GM21825 (cell line): ENCODE results near the gene TMEM255B.
"Not testable (repeated sequence)": the region's sequence is repeated elsewhere in the genome, so short reads cannot be mapped to it uniquely, and the experiment has no call there.

Experiments used
- ATAC-seq: cut with Tn5 transposase; IDR thresholded peaks from one replicate; pipeline ENCODE4 v1.9.1; 2021; ENCODE audit warnings: mild to moderate bottlenecking, moderate library complexity; ENCODE audit not compliant: unreplicated experiment

The TMEM255B gene

DNA sequence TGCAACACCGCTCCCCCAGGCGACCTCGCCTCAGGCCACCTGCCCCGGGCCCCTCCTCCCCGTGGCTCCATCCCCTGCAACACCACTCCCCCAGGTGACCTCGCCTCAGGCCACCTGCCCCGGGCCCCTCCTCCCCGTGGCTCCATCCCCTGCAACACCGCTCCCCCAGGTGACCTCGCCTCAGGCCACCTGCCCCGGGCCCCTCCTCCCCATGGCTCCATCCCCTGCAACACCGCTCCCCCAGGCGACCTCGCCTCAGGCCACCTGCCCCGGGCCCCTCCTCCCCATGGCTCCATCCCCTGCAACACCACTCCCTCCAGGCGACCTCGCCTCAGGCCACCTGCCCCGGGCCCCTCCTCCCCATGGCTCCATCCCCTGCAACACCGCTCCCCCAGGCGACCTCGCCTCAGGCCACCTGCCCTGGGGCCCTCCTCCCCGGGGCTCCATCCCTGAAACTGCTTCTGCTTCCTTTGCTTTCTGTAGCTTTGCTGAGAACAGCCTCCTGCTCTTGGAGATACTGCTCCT, 71.5 kb downstream of the TMEM255B start:
- not testable (repeated sequence) for ATAC-seq

DNA sequence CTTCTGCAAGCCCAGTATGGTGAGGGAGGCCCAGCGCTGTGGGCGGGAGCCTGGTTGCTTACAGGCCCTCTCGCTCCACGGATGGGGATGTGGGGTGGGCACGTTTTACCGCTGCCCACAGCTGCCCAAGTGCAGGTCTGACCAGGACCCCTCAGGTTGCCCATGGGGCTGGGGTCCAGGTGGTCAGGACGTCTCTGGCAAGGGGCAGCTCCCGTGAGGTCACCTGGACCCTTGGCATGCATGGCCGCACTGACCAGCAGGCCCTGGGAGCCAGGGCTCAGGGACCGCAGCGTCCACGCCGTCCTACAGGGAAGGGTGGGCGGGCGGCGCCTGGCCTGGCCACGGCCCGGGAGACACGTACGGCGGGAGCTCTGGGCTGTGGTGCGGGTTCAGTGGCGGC, 72.0 kb downstream of the TMEM255B start:
- ATAC-seq = no peak

DNA sequence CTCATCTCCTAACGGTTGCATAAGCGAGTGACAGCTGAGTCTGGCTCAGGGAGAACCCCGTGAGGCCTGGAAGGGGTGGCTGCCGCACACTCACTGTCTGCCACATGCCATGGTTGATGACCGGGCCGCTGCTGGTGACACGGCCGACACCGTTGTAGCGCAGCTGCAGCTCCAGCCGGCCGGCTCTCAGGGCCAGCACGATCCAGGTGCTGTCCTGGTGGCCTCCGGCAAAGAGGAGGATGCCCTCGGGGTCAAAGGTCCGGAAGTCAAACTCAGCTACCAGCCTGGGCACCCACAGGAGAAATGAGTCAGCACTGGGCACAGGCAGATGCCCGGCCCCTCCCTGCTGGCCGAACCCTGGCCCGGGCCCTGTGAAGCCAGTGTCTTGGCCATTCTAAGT, 73.2 kb downstream of the TMEM255B start:
- ATAC-seq = no peak

DNA sequence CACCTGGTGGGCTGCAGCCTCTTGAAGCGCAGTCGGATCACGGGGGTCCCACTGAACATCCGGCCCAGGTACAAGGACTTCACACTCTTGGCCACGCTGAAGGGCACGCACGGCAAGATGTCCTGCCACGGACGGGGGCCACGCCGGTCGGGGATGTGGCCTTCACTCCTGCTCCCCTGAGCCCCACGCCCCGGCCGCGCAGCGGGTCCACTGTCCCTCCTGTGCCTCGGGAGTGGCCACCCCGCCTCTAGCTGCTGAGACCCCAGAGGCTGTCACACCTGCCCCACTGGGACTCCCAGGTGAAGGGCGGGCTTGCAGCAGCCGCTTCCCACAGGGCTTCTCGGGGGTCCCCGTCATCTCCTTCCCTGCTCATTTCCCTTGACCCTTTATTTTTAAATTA, 73.6 kb downstream of the TMEM255B start:
- ATAC-seq = no peak

DNA sequence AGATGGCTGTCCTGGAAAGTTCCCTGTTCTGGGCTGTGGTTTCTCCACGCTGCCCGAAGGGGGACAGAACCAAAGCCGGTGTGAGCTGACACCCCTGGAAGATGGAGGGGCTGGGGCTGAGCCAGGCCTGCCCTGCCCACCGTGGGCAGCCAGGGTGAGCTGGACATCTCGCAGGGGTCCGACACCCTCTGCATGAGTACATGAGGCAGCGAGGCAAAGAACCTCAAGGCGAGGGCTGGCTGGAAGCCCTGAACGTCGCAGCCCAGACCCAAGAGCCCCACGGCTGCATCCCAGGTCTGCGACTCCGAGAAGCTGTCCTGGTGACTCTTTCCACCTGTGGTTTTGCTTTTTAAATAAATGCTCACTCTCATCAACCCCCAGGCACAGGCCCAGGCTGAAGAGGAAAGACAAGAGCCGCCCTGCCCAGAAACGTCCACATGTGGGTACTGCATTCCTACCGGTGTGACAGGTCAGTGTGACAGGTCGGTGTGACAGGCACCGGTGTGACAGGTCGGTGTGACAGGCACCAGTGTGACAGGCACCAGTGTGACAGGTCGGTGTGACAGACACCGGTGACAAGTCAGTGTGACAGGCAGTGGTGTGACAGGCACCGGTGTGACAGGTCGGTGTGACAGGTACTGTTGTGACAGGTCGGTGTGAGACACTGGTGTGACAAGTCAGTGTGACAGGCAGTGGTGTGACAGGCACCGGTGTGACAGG, 74.2 kb downstream of the TMEM255B start:
- no peak for ATAC-seq

DNA sequence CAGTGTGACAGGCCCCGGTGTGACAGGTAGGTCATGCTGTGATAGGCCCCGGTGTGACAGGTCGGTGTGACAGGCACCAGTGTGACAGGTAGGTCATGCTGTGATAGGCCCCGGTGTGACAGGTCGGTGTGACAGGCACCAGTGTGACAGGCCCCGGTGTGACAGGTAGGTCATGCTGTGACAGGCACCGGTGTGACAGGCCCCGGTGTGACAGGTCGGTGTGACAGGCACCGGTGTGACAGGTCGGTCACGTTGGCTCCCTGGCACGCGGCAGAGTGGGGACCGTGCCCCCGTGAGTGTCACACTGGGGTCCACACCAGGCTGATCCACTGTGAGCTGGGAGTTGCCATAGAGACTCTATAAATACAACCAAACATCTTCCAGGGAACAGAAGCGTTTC, 75.0 kb downstream of the TMEM255B start:
- not testable (repeated sequence) for ATAC-seq

DNA sequence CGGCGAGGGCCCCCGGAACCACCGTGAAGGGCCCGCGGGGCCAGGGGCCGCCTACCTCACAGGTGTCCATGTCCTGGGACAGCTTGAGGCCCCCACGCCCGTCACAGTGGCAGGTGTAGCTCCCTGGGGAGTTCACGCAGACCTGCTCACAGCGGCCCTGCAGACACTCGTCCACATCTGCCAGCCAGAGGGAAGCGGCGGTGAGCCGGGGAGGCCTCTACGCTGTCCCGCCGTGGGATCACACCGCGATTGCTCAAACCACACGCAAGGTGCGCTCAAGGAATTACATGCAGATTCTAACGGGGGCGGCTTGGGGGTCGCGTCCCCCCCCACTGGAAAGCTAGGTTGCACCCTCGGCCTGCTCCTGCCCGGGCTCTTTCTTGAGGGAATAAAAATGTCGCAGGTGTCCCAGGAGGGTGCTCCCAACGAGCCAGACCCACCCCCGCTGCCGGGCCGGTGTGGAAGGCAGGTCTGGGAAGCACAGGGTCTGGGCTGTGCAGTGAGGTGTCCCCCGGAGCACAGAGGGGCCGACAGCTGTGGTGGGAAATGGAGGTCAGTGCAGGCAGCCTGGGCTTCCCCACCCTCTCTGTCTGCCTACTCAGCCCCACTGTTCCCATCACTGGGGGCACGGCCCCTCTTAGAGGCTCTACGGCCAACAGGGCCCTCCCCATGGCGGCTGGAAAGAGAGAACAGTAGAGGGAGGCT, 75.6 kb downstream of the TMEM255B start:
- no peak for ATAC-seq

DNA sequence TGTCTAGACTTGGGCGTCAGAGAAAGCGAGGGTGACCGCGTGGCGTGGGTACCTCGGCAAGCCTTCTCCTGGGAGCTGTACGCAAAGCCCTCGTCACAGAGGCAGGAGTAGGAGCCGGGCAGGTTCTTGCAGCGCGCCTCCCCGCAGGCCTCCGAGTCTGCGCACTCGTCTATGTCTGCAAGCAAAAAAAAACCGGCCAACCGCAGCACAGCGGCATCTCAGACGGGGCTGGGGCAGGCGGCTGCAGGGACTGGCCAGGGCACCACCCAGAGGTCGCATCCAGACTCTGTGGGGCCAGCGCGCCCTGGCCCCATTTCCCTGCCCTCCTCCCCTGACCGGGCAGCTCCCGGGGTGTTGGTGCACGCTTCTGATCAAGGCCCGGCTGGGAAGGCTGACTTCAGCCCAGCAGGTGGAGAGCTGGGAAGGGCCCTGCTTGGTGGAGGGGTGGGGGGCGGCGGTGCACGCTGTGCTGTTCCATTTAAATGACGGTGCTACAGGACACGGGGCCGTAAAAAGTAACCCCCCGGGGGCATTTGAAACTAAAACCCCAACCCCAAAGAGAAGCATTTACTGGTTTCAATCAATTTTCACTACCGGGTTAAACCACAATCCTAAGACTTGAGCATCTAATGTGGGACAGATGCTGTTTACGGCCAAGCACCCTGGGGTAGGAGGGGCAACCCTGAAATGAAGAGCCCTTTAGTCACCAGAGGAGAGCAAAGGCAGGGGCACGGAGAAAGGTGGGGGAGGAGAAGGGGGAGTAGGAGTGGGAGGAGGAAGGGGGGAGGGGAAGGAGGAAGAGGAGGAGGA, 76.6 kb downstream of the TMEM255B start:
- ATAC-seq = no peak

DNA sequence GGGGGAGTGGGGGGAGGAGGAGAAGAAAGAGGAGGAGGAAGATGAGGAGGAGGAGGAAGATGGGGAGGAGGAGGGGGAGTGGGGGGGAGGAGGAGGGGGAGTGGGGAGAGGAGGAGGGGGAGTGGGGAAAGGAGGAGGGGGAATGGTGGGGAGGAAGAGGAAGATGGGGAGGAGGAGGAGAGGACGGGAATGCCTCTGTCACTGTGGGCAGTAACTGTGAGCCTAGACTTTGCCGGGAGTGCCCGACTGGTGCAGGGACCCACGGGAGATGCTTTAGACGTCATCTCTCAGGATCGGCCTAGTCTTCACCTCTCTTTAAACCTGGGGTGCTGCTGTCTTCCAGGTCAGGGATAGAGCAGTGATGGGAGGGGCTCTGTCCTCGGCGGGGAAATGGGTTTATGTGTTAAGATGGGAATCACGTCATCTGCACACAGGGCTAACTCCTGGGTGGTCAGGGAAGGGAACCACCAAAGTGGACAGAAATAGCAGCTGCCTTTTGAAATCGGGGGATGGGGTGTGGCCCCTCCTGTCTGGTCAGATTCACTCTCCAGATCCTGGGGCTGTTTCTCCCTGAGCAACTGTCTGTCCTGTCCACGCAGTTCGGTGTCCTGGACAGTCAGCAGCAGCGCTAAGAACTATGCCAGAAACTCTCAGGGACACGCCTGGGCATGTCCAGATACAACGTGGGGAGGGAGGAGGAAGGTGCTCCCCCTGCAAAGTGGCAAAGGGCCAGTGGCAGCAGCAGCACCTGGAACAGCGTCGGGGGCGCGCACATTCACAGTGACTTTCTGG, 77.9 kb downstream of the TMEM255B start:
- no peak for ATAC-seq

DNA sequence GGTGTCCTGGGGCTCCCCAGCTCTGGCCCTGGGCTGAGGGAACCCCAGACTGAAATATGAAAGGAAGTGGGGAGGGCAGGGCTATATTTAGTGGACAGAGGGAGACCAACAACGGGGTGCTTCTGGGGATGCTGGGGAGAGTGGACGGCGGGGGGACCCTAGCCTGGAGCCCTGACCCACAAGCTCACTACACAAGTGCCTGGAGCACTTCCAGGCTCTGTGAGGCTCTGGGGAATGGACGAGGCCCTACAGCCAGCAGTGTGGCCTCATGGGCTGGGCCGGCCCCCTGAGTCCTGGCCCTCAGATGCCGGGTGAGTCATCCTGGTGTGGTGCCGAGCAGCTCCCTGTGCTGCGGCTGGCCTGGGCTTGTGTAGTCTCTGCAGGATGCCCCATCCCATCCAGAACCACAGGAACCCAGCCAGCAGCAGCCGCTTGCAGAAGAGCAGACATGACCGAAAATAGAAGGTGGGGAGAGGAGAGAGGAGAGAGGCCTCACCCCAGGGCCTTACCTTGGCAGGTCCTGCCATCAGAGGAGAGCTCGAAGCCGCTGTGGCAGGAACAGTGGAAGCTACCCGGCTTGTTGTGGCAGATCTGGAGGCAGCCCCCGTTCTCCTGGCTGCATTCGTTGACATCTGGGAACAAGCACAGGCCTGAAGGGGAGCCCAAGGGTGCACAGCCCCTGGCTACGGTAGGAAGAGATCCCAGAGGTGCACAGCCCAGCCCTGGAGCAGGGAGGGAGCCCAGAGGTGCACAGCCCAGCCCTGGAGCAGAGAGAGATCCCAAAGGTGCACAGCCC, 78.7 kb downstream of the TMEM255B start:
- ATAC-seq = no peak

DNA sequence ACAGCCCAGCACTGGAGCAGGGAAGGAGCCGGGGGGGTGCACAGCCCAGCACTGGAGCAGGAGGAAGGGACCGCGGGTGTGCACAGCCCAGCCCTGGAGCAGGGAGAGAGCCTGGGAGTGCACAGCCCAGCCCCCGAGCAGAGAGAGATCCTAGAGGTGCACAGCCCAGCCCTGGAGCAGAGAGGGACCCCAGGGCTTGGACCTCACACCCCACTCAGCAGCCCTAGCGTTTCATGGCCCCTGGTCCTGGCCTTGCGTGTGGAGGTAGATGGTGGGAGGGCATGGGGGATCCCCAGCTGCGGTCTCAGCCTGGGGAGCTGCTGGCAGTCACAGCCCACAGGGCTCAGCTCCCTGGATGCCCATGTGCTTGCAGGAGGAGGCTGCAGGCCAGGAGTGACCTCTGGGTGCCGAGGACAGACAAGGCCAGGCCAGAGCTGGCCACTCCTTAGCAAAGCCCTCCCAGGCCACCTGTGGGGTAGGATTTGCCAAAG, 79.7 kb downstream of the TMEM255B start:
- no peak for ATAC-seq

DNA sequence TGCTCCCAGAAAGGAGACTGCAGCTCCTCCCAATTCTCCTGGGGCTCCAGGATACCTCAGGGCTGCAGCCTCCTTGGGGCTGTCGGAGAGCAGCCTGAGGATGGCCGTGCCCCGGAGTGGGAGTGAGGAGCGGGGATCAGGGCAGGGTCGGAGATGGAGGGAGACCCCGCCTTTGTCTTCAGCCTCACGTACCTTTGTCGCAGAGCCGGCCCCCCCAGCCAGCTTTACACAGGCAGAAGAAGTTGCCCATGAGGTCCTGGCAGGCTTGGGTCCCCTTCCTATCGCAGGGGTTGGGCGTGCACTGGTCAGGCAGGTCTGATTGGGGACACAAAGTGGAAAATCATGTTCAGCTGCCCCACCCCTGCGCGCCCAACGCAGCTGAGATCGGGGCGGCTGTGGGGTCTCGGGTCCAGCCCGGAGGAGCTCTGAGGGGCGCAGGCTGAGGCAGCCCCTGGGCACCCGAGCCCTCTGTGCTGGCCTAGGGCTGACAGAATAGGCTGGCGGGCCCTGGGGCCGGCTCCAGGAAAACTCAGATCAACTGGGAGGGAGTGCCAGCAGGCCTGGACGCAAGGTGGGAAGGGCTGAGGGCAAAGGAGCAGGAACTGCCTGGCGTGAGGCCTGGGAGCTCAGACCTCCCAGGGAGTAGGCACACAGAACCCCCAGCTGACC, 80.6 kb downstream of the TMEM255B start:
- ATAC-seq = no peak

DNA sequence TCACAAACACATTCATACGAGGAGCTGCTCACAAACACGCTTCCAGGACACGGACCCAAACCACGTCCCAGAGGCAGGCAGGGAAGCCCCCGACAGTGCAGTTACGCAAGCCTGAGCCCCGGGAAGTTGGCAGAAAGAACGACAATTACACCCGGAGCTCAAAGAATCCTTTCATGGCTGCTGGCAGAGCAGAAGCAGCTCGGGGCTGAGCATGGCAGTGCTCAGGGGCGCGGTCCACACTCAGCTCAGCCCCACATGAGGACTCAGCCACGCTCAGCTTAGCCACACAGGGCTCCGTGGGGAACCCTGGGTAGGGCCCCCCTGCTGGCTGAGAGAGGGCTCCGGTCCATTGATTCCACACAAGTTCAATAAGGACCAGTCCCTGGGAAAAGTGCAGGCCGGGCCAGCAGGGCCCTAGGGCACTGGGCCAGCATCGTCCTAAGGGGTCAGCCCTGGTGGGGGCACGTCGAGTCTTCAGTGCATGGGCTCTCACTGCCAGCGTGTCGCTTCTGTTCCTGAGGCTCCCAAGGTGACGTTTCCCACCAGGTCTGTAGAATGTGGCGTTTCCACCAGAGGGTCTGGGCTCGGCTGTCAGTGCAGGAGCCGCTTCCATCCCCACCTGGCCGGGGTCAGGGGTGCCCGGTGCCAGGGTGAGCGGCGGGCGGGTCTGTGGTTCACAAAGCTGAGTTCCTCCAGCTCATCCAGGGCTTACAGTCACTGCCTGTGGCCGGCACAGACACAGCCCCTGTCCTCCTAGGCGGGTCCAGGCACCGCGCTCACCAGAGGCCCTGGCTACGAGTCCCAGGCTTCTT, 81.7 kb downstream of the TMEM255B start:
- no peak for ATAC-seq

DNA sequence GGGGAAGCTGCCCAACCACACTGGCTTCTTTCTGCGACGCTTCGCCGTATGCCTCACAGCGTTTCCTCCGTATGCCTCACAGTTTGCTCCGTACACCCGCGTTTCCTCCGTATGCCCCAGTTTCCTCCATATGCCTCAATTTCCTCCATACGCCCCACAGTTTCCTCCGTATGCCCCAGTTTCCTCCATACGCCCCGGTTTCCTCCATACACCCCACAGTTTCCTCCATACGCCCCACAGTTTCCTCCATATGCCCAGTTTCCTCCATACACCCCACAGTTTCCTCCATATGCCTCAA, 82.3 kb downstream of the TMEM255B start:
- no peak for ATAC-seq

DNA sequence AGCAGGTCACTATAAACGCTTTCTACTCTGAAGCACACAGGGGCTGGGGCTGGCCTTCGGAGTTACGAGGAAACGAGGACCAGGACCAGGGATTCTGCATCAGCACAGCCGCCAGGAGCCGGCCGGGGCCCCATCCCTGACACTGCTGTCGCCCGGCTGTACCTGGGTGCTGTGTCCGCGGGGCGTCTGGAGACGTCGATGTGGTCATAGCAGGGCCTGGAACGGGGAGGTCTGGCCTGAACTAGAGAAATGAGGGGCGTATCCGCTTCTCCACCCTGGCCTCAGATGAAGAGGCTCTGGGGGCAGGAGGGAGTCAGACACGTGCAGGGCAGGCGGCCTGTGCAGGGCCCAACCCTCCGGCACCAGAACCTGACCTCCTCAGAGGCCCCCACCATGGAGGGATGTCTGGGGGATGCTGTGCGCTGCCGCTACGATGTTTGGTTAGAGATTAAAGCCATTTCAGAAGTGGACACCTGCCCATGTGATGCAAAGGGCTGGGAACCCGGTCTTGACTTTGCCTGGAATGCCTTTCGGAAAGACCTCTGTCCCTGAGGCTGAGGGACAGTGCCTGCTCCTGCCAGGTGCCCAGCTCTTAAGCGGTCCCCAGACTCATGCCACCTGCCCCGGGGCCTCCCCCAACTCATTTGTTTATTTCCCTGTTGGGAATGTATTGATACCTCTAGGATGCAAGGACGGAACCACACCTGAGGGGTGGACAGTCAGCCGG, 83.5 kb downstream of the TMEM255B start:
- ATAC-seq = no peak

DNA sequence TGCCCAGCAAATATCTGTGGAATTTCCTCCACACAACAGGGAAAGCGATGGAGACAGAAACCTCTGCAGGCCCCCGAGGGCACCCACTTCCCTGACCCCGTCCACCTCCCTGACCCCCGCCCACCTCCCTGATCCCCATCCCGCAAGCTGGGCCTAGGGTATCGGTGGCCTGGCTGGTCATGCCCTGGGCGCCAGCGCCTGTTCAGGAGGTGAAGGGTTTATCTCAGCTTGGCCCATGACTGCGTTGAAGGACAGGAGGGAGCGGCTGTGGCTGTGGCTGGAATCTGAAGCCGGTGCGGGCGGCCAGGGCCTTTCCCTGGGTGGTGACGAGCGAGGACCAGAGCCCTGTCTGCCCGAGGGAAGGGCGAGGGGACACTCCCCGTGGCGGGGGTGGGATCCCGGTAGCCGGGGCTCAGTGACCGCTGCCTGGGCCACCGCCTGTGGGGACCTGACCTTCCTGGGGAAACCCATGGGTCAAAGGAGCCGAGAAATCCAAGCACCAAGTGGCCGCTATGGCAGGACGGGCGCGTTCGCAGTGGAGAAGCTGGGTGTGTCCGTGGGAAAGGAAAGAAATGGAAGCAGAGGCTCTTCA, 84.1 kb downstream of the TMEM255B start:
- no peak for ATAC-seq

DNA sequence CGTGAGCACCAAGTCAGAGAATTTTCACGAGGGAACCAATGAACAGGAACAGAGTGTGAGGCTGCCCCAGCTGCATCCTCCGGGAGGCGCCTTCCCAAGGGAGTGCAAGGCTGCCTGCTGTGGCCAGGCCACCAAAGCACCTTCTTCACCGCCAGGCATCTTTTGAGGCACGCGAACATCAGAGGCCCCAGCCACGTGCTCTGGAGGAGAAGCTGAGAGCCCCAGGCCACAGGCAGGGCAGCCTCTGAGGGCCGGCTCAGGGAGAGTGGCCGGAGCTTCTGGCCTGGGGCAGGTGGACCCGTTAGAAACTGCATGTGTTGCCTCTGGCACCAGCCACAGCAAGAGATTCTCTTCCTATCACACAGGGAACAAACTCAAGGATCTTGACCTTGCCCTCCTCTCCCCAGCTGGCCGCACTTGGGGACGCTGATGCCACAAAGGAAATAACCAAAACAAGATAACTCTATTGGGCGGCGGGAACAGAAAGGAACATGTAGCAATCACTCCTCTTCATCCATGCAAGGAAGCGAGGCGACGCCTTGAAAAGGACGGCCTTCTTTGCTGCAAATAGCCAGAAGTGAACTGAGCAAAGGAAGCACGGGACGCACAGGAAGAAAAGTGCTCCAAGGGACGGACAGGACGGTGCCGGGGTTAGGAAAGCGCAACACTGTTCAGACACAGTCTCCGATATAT, 85.0 kb downstream of the TMEM255B start:
- ATAC-seq = no peak
